ENCODE data around the gene GDA. TPM values are rescaled to one million over a fixed set of nuclear protein-coding genes. Genes with fewer than 3 reads are reported as not detected.

GDA gene
- total RNA-seq: not detected in 2 replicates

DNA sequence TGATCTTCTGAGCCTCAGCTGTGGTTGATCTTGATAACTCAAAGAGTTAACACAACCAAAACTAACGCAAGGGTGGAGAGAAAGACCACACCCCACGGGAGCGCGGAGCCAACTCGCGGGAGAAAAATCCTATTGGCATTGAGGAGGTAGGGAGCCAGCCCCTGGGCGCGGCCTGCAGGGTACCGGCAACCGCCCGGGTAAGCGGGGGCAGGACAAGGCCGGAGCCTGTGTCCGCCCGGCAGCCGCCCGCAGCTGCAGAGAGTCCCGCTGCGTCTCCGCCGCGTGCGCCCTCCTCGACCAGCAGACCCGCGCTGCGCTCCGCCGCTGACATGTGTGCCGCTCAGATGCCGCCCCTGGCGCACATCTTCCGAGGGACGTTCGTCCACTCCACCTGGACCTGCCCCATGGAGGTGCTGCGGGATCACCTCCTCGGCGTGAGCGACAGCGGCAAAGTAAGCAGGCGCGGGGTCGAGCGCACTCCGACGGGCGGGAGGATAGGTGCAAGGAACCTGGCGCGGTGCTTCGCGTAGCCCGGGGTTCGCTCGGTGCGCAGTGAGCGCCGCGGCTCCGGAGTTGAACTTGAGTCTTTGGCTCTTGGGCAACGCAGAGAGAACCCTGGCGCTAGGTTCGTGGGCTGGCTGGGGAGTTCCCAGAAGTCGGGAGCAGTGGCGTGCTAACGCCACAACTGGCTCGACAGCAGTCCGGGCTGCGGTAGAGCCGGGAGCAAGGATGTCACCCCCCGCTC, at the start of gene GDA:
Gene GDA (plus strand): TSS at position 210 of the 745 bp plus-strand sequence. CDS start 120 bp downstream, at position 330.
- no peak for DNase-seq (ENCODE audit: low read depth in 2 of 2)

DNA sequence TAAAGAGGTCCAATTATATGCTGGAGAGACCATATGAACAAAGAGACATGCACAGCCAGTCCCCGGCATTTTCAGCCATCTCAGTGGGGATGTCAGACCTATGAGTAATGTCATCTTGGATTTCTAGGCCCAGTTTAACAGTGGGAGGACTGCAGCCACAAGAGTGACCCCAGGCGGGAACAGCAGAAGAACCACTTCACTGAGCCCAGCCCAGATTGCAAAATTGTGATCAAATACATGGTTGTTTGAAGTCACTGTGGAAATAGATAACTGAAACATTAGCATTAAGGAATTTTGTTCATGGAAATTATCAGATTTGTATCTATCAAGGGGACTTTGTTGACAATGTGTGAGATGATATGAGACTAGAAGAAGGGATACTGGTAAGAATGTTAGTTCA, 46.7 kb upstream of the GDA start:
- no peak for DNase-seq (ENCODE audit: low read depth in 2 of 2)

DNA sequence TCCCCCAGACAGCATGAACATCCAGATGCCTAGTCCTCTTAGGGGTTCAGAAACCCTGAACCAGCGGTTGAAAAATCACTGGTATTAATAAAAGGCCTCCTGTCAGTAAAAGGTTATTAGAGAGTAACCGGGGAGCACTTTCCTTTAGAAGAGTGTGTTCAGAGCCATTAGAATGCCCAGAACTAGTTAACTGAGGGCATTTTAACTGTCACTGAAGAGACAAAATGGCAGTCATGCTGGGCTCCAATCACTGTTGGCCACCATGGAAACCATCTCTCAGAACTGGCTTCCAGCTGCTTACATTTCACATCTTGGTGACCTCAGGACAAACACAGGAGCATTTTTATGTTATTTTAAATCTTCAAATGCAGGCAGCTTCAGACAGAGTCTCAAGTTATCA, 36.2 kb upstream of the GDA start:
- DNase-seq (ENCODE audit: low read depth in 2 of 2): no peak

DNA sequence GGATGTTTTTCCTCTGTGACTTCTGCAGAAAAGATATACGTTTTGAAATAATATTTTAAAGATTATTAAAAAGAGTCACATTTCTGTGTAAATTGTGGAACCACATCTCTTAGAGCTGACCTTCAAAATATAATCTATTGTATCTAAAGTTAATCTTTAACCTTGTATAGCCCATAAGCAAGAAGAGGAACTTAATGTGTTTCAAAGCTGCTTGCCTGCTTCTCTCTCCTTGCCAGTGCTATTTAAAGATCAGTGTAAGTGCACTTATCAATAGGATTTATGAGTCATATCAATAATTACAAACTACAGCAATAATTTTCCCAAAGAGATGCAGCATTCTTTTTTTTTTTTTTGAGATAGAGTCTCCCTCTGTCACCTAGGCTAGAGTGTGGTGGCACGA, 29.4 kb upstream of the GDA start:
- no peak for DNase-seq (ENCODE audit: low read depth in 2 of 2)

DNA sequence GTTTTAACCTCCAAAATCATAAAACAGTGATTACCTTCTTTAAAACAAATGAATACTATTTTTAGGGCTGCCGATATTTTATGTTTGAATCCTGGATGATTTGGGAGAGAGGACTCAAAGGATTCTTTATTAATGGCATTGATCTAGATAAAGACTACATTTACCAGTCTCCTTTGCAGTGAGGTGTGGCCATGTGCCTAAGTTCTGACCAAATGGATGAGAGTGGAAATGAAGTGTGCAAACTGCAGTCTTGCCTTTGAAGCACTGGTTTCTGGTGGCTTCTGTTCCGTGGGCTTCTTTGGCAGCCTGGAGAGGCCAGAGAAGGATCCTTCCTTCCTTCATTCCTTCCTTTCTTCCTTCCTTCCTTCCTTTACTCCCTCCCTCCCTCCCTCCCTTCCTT, 24.3 kb upstream of the GDA start:
- DNase-seq (ENCODE audit: low read depth in 2 of 2): no peak

DNA sequence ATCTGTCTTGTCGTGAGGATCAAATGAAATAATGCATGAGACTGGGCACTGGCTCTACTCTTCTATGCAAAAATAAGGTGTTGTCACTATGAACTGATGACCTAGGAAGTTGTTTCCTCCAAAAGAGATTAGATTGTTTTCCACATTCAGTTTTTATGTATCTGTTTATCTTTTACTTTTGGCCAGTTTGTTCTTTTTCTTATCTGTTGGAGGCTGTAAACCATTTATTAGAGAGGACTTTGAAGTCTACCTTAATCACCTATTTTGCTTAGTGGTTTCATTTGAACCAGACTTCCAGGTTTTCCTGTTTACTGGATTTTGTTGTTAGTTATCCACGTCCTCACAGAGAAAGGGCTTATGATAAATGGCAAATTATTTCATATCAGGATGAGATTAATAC, 21.5 kb upstream of the GDA start:
- no peak for DNase-seq (ENCODE audit: low read depth in 2 of 2)

DNA sequence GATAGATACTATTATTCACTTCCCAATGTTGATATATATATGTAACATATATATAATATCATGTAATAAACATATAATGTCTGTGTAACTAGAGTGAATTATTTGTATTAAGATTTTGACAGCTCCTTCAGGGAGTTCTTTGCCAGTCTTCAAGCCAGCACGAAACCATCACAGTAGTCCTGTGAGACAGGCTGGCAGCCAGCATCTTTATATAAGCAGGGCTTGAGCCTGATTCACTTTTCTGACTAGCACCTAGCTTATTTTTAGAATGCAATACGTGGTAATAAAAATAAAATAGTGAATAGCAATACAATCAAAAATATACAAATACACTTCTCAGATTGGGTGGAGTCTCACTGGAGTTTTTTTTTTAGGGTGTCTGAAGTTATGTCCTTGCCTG, 20.7 kb upstream of the GDA start:
- no peak for DNase-seq (ENCODE audit: low read depth in 2 of 2)

DNA sequence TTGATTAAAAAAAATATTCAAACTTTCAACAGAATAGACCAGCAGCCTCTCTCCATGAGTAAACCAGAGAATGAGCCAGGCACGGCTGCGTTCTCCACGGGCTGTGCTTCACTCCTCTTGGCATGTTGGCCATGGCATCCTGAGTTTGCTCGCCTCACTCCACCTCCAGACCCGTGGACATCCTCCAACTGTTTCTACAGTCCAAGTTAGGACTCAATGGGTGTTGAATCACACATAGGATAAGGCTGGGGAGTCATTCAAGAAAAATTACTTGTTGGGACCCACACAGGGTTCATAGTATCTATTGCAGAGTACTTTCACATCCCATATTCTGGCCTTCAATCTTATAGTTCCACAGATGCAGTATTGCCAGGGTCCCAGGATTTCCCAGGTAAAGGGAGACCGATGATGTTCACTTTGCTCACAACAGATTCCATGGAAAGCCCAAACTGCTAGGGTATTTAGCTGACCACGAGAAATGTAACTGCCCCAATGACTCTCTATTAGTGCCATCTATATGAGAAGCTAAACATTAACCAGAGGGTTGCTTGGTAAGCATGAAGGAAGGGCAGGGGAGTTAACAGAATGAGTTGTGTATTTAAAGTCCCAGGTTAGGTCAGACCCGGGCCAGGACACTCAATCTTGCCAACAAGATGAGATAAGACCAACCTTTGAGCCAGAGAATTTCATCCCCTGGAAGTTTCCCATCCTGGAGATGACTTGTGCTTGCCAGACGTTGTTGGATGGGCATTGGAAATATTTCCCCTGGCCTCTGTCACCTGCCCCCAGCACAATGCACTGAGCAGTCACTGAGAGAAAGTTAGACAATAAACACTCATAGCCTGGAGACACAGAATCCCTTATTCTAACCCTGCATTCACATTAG, 19.7 kb upstream of the GDA start:
- no peak for DNase-seq (ENCODE audit: low read depth in 2 of 2)

DNA sequence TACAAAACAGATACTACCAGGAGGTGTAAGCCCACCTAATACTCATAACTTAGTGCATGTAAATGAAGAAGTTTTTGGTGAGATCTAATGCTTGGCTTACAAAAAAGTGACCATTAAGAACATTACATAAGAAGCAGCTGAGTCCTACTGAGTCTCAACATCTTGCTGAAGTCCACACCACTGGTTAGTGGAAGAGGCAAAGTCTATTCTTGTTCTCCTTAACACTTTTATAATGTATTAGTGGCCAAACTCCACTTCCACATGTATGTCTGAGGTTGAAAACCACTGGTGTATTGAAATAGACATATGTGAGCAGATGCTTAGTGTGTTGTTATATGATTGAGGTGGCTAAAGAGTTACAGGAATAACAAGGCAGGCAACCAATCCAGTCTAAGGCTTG, 18.9 kb upstream of the GDA start:
- no peak for DNase-seq (ENCODE audit: low read depth in 2 of 2)

DNA sequence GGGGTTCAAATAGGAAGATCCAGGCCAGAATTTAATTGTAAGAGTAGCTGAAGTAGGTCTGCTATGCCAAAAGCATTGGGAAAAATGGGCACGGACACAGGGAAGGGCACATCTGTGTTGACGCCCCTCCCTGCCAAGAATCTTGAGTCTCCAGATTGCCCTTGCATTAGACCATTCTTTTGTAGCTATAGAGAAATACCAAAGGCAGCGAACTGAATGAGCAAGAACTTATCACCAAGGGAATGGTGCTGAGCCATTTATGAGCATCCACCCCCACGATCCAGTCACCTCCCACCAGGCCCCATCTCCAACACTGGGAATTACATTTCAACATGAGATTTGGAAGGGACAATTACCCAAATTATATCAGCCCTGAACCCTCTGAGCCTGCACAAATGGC, 18.0 kb upstream of the GDA start:
- no peak for DNase-seq (ENCODE audit: low read depth in 2 of 2)

DNA sequence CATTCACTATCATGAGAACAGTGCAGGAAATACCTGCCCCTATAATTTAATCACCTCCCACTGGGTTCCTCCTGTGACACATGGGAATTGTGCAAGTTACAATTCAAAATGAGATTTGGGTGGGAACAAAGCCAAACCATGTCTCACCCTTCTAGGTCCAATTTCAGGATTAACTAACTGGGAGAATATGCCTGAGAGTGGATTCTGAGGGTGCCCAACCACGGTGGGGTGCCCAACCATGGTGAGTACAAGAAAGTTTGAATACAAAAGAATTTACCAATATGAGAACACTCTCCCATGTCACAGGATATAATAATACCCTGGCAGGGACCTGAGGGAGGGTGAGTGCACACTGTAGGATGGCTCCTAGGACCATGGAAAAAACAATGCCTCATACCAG, 17.2 kb upstream of the GDA start:
- no peak for DNase-seq (ENCODE audit: low read depth in 2 of 2)

DNA sequence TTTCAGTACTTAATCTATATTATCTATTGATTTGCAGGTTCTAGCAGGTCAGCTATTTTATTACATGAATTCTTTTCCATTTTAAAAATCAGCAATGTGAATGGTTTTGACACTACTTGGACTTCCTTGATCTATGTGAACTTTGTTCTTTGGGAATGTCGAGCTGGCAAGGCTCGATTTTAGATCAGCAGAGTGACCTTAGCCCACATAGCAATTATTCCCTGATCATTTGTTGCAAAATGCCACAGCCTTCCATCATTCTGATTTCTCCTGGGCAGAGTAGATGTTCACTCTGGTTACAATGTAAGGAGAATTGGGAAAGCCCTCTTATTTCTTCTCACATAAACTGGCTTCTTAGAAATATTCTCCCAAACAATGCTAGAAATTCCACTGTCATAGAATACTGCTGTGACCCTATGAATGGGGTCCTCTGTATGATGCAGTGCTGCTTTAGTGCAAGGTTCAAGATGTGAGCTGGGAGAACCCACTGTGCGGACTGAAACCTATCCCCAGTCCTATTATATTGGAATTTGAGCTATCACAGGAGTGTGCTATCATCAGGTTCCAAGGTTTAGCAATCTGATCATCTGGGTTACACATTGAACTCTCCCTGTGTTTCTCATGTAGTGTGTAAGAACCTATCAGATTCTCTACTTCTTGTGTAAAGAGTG, 15.7 kb upstream of the GDA start:
- DNase-seq (ENCODE audit: low read depth in 2 of 2): no peak

DNA sequence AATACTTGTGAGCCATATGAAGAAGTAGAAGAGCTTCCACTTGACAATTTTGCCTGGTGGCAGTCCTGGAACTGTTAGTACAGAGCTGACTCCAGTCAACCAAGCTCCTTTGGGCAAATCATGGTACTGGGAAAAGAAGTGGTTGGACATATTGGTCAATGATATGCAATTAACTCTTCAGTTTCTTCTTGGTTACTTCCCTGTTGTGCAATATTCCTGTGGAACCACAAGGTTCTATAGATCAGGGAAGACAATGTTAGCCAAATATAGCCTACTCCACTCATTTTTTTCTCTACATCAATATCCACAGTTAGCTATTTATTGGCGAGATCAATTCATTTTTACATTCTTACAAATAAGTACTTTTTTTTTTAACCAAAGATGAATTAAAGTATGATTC, 14.4 kb upstream of the GDA start:
- no peak for DNase-seq (ENCODE audit: low read depth in 2 of 2)

DNA sequence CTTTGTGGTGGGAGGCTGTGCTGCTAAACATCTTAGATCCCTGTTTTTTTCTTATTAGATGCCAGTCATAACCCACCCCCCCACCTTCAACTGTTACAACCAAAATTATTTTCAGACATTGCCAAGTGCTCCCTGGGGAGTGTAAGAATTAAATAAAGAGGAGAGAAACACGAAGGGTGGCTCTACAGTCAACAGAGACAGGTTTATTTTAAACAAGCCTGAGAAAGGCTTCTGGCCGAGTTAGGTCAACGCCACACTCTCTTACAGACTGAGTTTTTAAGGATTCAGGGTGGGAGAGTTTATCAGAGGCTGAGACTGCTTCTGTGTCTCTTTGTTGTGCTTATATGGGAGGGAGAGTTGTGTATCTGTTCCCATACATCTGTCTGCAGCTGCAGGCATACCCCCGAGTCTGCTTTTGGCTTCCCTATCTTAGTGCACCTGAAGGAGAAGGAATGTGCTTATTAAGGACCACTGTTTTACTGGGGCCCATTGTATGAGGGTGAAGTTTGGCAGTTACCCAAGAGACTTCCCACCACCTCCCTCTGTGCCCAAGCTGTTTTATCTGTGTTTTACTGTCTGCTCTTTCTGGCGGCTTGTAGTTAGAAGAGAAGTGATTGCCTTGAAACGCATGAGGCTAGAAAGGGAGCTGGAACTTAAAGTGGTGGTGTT, 11.4 kb upstream of the GDA start:
- no peak for DNase-seq (ENCODE audit: low read depth in 2 of 2)

DNA sequence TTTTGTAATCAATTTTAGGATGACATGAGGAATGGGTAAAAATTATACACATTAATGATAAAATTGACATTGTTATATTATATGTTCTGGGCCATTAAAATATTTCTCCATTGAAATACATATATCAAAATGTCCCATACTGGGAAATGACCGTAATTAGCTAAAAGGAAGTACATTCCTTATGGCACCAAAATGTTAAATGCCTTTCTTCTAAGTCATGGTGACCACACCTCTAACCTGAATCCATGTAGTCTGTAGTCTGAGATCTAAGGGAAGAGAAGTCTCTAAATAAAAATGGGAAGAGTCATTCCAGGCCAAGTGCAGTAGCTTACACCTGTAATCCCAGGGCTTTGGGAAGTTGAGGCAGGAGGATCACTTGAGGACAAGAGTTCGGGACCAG, 10.0 kb upstream of the GDA start:
- DNase-seq (ENCODE audit: low read depth in 2 of 2): no peak

DNA sequence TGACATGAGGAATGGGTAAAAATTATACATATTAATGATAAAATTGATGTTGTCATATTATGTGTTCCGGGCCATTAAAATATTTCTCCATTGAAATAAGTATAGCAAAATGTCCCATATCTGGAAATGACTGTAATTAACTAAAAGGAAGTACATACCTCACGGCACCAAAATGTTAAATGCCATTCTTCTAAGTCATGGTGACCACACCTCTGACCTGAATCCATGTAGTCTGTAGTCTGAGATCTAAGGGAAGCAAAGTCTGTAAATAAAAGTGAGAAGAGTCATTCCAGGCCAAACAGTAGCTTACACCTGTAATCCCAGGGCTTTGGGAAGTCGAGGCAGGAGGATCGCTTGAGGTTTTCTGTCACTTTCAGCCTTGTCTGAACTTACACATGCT, 8.7 kb upstream of the GDA start:
- no peak for DNase-seq (ENCODE audit: low read depth in 2 of 2)

DNA sequence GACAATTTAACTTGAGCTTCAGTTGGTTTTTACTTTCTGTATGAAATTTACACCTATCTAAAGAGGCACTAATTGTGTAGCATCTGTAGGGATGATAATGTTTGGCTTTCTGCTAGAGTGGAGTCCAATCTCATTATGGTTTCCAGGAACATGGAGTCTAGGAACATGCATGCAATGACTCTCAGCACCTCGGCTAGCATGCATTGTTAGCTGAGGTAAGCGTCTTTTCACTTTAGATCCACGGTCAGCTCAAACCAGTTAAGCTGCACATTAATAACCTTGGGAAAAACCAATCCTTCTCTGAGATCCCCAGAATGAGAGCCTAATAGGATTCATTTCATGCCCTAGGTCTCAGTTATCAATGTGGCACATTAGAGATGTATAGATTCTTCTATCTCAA, 7.8 kb upstream of the GDA start:
- no peak for DNase-seq (ENCODE audit: low read depth in 2 of 2)

DNA sequence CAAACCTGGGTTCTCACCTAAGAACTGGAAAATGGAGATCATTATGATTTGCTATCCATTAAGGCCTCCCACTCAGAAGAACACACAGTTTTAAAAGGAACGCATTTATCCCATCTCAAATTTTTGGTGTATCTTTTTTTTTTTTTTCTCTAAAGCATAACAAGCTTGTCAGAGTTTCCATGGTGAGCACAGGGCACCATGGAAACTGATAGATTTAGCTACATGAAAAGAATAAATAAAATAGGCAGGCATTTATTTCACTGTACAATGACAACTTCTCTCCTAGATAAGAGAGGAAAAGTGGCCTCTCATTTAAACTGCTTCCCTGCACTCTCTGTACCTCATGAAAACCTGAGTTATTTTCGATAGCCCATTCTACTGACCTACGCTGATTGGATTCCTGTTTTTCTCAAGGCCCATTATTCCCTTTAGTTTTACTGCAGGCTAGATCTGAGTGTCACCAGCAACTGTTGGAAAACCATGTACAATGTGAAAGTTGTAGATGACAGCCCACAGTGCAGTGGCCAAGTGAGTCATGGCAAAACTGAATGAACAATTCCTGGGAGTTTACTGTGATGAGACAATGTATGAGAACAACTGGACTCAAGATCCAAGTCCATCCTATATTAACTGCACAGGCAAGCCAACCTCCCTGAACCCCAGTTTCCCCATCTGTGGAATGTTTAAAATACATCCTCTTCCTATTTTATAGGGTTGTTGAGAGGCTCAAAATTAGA, 4.3 kb upstream of the GDA start:
- DNase-seq (ENCODE audit: low read depth in 2 of 2): no peak

DNA sequence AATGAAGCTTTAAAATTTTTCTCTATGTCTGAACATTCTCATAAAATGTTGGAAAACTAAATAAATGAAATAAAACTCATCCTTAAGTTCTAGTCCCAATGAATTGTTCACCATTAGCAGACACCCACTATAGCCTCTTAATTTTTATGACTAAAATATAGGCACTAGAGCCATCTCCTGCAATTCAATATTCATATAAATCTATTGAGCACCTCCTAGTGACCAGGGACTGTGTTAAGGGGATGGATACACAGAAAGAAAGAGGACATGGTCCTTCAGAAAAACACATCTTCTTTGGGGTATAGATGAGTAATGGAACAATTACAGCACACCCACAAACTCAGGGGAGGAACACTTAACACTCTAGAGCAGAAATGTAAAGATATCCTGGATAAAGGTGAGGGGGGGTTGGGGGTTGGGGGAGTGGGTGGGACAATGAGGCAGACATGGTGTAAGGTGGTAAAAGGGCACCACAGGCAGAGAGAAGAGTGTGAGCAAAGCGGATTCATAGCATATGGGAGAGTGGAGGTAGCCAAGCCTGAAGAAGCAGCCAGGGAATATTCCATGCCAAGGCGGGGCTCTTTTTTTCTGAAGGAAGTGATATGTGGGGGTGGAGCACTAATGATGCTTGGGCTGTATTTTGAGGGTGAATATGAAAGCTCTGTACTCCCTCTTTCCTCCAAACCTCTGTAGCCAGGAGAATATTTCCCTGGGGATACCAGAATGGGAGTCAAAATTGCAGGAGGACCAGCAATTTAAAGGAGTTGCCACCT, 3.3 kb upstream of the GDA start:
- no peak for DNase-seq (ENCODE audit: low read depth in 2 of 2)

DNA sequence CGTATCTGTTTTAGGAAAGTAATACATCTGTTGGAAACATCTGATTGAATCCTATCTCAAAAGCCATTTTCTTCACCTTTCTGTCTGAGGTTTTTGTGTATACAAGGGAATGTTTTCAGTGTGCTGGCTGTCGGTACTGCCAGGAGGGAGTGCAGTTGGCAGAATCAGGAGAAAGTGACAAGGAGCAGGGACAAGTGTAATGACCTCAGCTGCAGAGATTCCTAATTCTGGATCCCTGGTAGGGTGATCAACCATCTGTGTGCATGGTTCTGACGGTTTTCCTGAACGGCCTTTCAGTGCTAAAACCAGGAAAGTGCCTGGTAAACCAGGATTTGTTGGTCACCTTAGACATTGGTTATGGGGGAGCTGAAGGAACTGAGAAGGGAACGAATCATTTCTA, 1.6 kb upstream of the GDA start:
- DNase-seq (ENCODE audit: low read depth in 2 of 2): no peak

Data from dermis microvascular lymphatic vessel endothelial cell (primary cell).